ENCODE measurements around the gene SBF2.

Gene SBF2

DNA sequence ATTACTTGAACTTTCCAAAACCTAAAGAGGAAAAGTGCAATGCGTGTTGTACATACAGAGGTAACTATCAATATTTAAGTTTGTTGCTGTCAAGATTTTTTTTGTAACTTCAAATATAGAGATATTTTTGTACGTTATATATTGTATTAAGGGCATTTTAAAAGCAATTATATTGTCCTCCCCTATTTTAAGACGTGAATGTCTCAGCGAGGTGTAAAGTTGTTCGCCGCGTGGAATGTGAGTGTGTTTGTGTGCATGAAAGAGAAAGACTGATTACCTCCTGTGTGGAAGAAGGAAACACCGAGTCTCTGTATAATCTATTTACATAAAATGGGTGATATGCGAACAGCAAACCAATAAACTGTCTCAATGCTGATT is 13.0 kb upstream of the SBF2 start:
- Histone ChIP-seq H3K4me3 (replicated peaks; ENCODE audit: insufficient read depth, low read length) (peak overlapping the region; percentile 56), H3K27me3 (ENCODE audit: insufficient read depth, poor library complexity, severe bottlenecking) (no peaks in the 10 kb centered on the region), H3K27ac (replicated peaks) (no peak overlapping the region)
- no peak for DNase-seq (ENCODE audit: low read depth in 1 of 2, low spot score in 1 of 2)
- TF ChIP-seq SPI1 (IDR thresholded peaks at IDR 0.05; ENCODE audit: borderline replicate concordance, low read depth) (no peak), GABPA (IDR thresholded peaks at IDR 0.05; ENCODE audit: low read depth) (no peak)
- TF ChIP-seq, protein P1, sequence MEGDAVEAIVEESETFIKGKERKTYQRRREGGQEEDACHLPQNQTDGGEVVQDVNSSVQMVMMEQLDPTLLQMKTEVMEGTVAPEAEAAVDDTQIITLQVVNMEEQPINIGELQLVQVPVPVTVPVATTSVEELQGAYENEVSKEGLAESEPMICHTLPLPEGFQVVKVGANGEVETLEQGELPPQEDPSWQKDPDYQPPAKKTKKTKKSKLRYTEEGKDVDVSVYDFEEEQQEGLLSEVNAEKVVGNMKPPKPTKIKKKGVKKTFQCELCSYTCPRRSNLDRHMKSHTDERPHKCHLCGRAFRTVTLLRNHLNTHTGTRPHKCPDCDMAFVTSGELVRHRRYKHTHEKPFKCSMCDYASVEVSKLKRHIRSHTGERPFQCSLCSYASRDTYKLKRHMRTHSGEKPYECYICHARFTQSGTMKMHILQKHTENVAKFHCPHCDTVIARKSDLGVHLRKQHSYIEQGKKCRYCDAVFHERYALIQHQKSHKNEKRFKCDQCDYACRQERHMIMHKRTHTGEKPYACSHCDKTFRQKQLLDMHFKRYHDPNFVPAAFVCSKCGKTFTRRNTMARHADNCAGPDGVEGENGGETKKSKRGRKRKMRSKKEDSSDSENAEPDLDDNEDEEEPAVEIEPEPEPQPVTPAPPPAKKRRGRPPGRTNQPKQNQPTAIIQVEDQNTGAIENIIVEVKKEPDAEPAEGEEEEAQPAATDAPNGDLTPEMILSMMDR (IDR thresholded peaks at IDR 0.05; ENCODE audit: insufficient read depth, low read length), result no peak

DNA sequence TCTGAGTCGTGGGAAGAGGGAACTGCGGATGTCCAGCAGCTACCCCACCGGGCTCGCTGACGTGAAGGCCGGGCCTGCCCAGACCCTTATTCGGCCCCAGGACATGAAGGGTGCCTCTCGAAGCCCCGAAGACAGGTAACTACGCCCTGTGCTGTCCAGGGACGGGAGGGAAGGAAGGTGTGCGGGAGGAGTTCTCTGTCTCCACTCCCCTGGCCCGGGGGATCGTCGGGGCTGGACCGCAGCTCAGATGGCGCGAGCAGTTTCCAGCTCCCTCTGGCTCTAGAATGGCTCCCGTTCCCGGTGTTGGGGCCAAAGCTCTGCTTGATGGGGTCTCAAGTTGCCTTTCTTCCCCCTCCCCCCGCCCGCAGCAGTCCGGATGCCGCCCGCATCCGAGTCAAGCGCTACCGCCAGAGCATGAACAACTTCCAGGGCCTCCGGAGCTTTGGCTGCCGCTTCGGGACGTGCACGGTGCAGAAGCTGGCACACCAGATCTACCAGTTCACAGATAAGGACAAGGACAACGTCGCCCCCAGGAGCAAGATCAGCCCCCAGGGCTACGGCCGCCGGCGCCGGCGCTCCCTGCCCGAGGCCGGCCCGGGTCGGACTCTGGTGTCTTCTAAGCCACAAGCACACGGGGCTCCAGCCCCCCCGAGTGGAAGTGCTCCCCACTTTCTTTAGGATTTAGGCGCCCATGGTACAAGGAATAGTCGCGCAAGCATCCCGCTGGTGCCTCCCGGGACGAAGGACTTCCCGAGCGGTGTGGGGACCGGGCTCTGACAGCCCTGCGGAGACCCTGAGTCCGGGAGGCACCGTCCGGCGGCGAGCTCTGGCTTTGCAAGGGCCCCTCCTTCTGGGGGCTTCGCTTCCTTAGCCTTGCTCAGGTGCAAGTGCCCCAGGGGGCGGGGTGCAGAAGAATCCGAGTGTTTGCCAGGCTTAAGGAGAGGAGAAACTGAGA is 12.2 kb upstream of the SBF2 start:
- DNase-seq (ENCODE audit: low read depth in 1 of 2, low spot score in 1 of 2), result peak in 1 of 2 experiments; percentile 14
- H3K27ac ChIP-seq (replicated peaks), result no peak overlapping the region
- TF ChIP-seq POLR2AphosphoS5 (IDR thresholded peaks at IDR 0.05; ENCODE audit: low read depth), result no peak
- no peak for TF ChIP-seq SPI1 (IDR thresholded peaks at IDR 0.05; ENCODE audit: borderline replicate concordance, low read depth)
- TF ChIP-seq, protein P2, sequence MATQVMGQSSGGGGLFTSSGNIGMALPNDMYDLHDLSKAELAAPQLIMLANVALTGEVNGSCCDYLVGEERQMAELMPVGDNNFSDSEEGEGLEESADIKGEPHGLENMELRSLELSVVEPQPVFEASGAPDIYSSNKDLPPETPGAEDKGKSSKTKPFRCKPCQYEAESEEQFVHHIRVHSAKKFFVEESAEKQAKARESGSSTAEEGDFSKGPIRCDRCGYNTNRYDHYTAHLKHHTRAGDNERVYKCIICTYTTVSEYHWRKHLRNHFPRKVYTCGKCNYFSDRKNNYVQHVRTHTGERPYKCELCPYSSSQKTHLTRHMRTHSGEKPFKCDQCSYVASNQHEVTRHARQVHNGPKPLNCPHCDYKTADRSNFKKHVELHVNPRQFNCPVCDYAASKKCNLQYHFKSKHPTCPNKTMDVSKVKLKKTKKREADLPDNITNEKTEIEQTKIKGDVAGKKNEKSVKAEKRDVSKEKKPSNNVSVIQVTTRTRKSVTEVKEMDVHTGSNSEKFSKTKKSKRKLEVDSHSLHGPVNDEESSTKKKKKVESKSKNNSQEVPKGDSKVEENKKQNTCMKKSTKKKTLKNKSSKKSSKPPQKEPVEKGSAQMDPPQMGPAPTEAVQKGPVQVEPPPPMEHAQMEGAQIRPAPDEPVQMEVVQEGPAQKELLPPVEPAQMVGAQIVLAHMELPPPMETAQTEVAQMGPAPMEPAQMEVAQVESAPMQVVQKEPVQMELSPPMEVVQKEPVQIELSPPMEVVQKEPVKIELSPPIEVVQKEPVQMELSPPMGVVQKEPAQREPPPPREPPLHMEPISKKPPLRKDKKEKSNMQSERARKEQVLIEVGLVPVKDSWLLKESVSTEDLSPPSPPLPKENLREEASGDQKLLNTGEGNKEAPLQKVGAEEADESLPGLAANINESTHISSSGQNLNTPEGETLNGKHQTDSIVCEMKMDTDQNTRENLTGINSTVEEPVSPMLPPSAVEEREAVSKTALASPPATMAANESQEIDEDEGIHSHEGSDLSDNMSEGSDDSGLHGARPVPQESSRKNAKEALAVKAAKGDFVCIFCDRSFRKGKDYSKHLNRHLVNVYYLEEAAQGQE (IDR thresholded peaks at IDR 0.05; ENCODE audit: insufficient replicate concordance, low read depth), result no peak
- TF ChIP-seq, protein P1 (IDR thresholded peaks at IDR 0.05; ENCODE audit: insufficient read depth, low read length), result no peak
- TF ChIP-seq GABPA (IDR thresholded peaks at IDR 0.05; ENCODE audit: low read depth), result no peak
- H3K4me3 ChIP-seq (replicated peaks; ENCODE audit: insufficient read depth, low read length), result peak overlapping the region; percentile 56
- no peaks in the 10 kb centered on the region for H3K27me3 ChIP-seq (ENCODE audit: insufficient read depth, poor library complexity, severe bottlenecking)

DNA sequence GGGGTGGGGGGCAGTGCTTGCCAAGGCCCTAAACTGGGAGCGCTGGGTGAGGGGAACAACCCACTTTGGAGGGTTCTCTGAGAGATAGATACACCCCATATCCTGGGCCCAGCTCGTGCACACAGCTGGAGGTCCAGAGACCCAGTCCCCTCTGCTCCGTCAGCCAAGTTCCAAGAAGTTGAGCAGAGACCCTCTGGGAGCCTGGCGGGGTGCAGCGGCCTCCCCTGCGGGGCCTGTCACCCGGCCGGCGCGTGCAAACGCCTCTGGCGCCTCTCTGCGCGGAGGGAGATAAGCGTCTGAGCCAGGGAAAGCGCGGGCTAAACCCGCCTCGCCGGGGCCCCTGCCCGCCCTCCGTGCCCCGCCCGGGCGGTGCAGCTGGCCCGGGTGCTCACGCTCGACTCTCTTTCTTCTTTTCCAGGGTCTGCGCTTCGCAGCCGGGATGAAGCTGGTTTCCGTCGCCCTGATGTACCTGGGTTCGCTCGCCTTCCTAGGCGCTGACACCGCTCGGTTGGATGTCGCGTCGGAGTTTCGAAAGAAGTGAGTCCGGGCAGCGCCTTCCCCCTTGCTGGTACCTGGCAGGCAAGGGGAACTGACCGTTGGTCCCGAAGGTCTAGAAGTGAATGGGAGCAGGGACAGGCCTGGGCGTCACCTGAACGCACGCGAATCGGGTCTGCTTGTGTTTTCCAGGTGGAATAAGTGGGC is 11.4 kb upstream of the SBF2 start:
- Histone ChIP-seq H3K27ac (replicated peaks) (peak overlapping the region; percentile 66), H3K4me3 (replicated peaks; ENCODE audit: insufficient read depth, low read length) (peak overlapping the region; percentile 56), H3K27me3 (ENCODE audit: insufficient read depth, poor library complexity, severe bottlenecking) (no peaks in the 10 kb centered on the region)
- TF ChIP-seq POLR2AphosphoS5 (IDR thresholded peaks at IDR 0.05; ENCODE audit: low read depth), result no peak
- TF ChIP-seq, protein P2 (IDR thresholded peaks at IDR 0.05; ENCODE audit: insufficient replicate concordance, low read depth), result peak; percentile 15
- peak; percentile 50 to 52 for DNase-seq (ENCODE audit: low read depth in 1 of 2, low spot score in 1 of 2)
